GM19035 (cell line): ENCODE results near the gene SEMA4D.

Source experiments
- ATAC-seq: cut with Tn5 transposase; IDR thresholded peaks from one replicate; pipeline ENCODE4 v1.9.1; 2021; ENCODE audit not compliant: unreplicated experiment

SEMA4D gene

GRCh38 chr9:89466451-89467277 is 31.2 kb downstream of the SEMA4D start:
- peak; percentile 46 for ATAC-seq

DNA sequence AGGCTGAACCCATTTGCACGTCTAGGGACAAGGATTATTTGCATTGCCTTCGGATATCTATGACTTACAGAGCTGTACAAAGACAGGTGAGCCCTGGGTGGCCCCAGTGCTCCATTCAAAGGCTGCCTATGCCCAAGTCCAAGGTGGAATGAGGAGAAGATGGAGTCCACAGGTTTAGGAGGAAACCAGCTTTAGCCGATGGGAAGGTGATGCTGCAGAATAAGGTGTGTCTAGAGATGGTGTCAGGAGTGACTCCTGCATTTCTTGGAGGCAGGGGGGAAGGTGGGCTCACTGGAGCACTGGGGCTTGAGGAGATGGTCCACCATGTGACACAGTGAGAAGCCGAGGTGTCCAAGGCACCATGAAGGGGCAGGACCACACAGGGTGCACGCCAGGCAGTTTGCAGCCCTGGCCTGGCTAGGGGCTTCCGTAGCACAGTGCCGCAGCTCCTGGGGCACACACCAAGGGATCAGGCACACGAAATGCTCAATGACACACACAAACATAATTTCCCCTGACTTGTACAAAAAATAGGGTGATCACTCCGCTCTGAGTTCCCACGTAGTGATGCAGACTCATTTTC is 32.1 kb downstream of the SEMA4D start:
- ATAC-seq, result no peak

GRCh38 chr9:89465001-89465451 is 32.9 kb downstream of the SEMA4D start:
- no peak for ATAC-seq

DNA sequence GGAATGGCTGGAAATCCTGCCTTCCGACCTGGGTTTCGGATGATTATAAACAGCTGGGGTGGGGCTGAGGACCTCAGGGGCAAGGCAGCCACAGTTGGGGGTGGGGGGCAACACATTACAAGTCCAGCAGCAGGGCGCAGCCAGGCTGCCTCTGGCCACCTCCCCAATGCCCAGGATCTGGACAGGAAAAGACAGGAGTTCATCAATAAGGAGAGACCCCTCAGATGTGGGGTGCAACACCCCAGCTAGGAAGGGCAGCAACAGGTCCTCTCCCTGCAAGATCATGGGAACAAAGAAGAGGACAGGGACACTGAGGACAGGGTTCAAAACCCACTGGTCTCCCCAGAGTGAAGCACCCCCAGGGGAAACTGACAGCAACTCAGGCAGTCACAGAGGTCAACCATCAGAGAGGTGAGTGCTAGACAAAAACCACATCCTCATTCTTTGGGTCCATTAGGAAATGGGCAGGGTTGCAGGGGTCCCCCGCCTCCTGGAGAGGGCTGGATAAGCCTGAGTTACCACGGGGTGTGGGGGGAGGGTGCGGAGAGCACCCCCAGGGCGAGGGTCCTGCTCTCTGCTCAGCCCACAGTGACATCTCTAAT is 33.5 kb downstream of the SEMA4D start:
- peak; percentile 39 for ATAC-seq

DNA sequence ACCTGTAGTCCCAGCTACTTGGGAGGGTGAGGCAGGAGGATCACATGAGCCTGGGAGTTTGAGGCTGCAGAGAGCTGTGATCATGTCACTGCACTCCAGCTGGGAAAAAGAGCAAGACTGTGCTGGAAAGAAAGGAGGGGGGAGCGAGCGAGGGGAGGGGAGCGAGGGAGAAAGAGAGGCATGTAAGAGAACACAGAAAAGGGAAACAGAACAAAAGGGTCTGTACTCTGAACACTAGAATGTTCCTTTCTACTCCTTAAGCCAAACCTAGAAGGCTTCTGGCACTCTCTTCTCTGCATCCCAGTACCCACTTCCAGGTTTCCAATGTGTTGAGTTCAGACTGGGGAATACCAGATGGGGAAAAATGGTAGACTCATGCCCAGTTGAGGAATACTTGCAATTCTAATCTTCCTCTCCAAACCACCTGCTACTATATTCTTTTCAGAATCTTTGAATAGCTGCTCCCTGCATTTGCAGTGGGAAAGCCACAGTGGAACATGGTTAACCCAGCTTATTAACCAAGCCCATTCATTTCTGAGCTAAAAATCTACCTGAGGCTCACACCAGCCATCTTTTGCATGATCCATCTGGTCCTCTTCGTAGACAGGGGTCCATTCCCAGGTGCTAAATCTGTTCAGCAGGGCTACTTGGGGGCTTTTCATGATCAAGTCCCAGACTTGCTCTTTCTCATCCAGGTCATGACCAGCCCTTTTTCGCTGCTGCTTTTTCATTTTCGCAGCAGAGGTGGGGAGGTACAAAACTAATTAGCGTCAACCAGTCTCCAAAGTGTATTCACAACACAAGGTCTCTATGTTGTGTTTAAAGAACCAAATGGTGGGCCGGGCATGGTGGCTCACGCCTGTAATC is 34.9 kb downstream of the SEMA4D start:
- no peak for ATAC-seq

- no peak for ATAC-seq
Measured at GRCh38 chr9:89462199-89462598, 35.7 kb downstream of the SEMA4D start.

GRCh38 chr9:89461265-89461664 is 36.6 kb downstream of the SEMA4D start:
- ATAC-seq, result no peak

- ATAC-seq, result no peak
Measured at GRCh38 chr9:89460551-89460950, 37.4 kb downstream of the SEMA4D start.

GRCh38 chr9:89458768-89459496 is 39.0 kb downstream of the SEMA4D start:
- ATAC-seq, result no peak

DNA sequence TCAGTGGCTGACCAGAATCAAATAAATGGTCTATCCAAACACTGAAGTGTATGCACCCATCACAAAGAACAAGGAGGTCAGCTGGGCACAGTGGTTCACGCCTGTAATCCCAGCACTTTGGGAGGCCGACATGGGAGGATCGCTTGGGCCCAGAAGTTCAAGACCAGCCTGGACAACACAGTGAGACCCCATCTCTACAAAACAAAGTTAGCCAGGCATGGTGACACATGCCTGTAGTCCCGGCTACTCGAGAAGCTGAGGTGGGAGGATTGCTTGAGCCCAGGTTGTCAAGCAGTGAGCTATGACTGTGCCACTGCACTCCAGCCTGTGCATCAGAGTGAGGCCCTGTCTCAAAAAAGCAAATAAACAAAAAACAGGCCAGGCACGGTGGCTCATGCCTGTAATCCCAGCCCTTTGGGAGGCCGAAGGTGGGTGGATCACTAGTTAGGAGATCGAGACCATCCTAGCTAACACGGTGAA is 40.5 kb downstream of the SEMA4D start:
- no peak for ATAC-seq

DNA sequence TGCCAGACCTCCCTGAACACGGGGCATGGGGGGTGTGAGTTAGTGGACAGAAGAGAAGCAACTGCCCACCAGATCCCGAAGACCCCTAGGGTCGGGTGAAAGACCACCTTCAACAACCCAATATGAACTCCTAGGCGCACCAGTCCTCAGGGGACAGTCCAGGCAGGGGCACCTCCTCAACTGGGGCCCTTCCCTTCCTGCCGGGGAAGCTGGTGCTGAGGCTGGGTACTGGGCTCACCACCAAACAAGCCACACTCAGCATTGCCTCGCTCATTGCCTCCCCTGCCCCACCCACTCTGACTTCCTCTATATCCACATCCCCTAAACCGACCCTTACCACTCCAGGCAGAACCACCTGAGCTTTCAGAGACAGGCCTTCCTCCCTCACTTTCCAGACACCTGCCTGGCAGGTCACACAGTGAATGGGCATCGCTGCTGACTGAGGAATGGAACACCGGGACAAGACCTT is 42.5 kb downstream of the SEMA4D start:
- ATAC-seq, result no peak

GRCh38 chr9:89454498-89455355 is 43.2 kb downstream of the SEMA4D start:
- no peak for ATAC-seq

GRCh38 chr9:89453452-89453851 is 44.5 kb downstream of the SEMA4D start:
- no peak for ATAC-seq

DNA sequence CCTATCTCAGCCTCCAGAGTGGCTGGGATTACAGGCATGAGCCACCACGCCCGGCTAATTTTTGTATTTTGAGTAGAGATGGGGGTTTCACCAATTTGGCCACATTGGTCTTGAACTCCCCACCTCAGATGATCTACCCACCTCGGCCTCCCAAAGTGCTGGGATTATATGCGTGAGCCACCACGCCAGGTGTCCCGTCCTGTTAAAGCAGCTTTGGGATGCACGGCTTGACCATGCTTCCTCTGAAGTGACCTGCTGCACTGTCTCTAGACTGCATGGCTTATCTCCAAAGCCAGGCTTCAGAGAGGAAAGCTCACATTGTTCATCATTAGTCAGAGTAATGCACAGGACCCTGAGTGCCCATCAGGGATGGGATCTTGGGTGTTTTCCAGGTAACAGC is 45.4 kb downstream of the SEMA4D start:
- ATAC-seq, result no peak

DNA sequence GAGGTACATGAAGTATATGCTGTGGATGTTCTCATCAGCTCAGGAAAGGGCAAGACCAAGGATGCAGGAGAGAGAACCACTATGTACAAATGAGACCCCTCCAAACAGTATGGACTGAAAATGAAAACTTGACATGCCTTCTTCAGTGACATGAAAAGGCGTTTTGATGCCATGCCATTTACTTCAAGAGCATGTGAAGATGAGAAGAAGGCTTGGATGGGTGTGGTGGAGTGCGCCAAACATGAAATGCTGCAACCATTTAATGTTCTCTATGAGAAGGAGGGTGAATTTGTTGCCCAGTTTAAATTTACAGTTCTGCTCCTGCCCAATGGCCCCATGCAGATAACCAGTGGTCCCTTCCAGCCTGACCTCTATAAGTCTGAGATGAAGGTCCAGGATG is 47.7 kb downstream of the SEMA4D start:
- no peak for ATAC-seq

GRCh38 chr9:89449261-89449671 is 48.6 kb downstream of the SEMA4D start:
- ATAC-seq, result no peak

DNA sequence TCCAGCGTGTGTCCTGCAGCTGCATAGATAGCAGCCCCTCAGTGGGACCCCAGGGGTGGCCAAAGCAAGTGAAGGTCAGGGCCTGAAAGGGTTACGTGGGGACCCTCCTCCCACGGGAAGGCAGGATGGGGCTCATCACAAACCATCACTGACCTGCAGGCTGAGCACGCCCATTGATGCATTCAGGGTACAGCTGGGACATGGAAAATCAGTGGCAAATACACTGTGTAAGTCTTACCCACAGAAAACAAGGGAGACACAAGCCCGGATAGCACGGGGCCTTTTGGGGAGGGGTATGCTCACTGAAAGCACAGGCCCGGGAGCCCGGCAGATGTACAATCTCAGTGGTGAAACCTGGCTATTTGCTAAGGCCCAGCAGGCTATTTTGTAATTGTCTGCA is 49.1 kb downstream of the SEMA4D start:
- no peak for ATAC-seq

DNA sequence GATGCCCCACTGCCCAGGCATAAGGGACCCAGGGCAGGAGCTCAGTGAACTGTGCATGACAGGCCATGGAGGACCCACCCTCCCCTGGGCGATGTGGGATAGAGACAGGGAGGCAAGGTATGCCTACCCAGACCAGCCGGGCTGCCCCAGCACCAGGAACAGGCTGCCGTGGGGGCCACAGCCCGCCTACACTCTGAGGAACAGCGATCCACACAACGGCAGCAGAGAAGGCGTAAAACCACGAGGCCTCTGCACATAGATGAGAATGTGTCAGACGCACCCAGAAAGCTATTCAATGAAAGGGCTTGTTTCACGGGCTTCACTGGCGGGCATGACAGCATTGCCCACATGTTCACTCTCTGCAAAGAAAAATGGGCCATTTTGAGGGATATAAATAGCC is 49.5 kb downstream of the SEMA4D start:
- ATAC-seq, result no peak

- no peak for ATAC-seq
Measured at GRCh38 chr9:89447416-89447815, 50.5 kb downstream of the SEMA4D start.
